Type B pancreatic cell (in vitro differentiated cells): ENCODE data around the gene NES. TPM values are rescaled to one million over a fixed set of nuclear protein-coding genes. Genes with fewer than 3 reads are reported as not detected.

Experiments used
- DNase-seq: peaks from one replicate; pipeline ENCODE4 v3.0.0; 2021; ENCODE audit warnings: mixed read lengths; ENCODE audit not compliant: unreplicated experiment; ENCODE audit errors: extremely low spot score
- H3K27ac Mint-ChIP-seq: 2 replicates; pipeline ENCODE4 v1.8.0; 2021; ENCODE audit warnings: mild to moderate bottlenecking, mixed read lengths
- H3K27me3 Mint-ChIP-seq: 2 replicates; pipeline ENCODE4 v1.8.0; 2021; ENCODE audit warnings: mixed read lengths
- H3K36me3 Mint-ChIP-seq: 2 replicates; pipeline ENCODE4 v1.8.0; 2021; ENCODE audit warnings: mixed read lengths
- H3K4me1 Mint-ChIP-seq: one replicate; pipeline ENCODE4 v1.8.0; 2021; ENCODE audit warnings: mixed read lengths; ENCODE audit not compliant: unreplicated experiment
- H3K4me3 Mint-ChIP-seq: 2 replicates; pipeline ENCODE4 v1.8.0; 2021; ENCODE audit warnings: mild to moderate bottlenecking, mixed read lengths
- H3K9me3 Mint-ChIP-seq: 2 replicates; pipeline ENCODE4 v1.8.0; 2021; ENCODE audit warnings: mixed read lengths
- CTCF ChIP-seq: fragments of 200-600 bp; sonication (generic); conservative IDR thresholded peaks from 2 replicates; pipeline ENCODE4 v1.5.0; 2021; ENCODE audit warnings: antibody characterized with exemption, mild to moderate bottlenecking
- total RNA-seq: library from RNA; stranded (reverse); gene quantifications from 2 replicates; pipeline ENCODE4 v1.2.1, GENCODE V29; 2021; ENCODE audit warnings: low replicate concordance

NES gene
- total RNA-seq, 1 donor from 2014 or later: 125 TPM

GRCh38 chr1:156705918-156706656, 28.9 kb upstream of the NES start:
- H3K27ac Mint-ChIP-seq: peak overlapping the region; percentile 73
- H3K36me3 Mint-ChIP-seq: peaks cover 4% of the 10 kb centered on the region
- TF ChIP-seq CTCF: peak; percentile 98
- DNase-seq: peak; percentile 93
- H3K9me3 Mint-ChIP-seq: no peaks in the 10 kb centered on the region
- H3K27me3 Mint-ChIP-seq: peaks cover 7% of the 10 kb centered on the region
- peaks cover 57% of the 10 kb centered on the region for H3K4me1 Mint-ChIP-seq
- H3K4me3 Mint-ChIP-seq: peak overlapping the region; percentile 93

GRCh38 chr1:156705321-156705917, 28.2 kb upstream of the NES start, which contains the start of gene CRABP2:
Gene CRABP2, minus strand, starts transcription at chr1:156705583. Its CDS starts 137 bp downstream, at chr1:156705446.
- H3K36me3 Mint-ChIP-seq: peaks cover 7% of the 10 kb centered on the region
- peaks cover 55% of the 10 kb centered on the region for H3K4me1 Mint-ChIP-seq
- peak within 1 kb of the TSS; percentile 93 for H3K4me3 Mint-ChIP-seq
- no peak for DNase-seq
- TF ChIP-seq CTCF: no peak
- no peaks in the 10 kb centered on the region for H3K9me3 Mint-ChIP-seq
- H3K27me3 Mint-ChIP-seq: peaks cover 7% of the 10 kb centered on the region
- peak within 1 kb of the TSS; percentile 80 for H3K27ac Mint-ChIP-seq

- peak overlapping the region; percentile 73 for H3K27ac Mint-ChIP-seq
- H3K9me3 Mint-ChIP-seq: no peaks in the 10 kb centered on the region
- peaks cover 50% of the 10 kb centered on the region for H3K4me1 Mint-ChIP-seq
- H3K27me3 Mint-ChIP-seq: peaks cover 7% of the 10 kb centered on the region
- H3K36me3 Mint-ChIP-seq: peaks cover 8% of the 10 kb centered on the region
- DNase-seq: no peak
- H3K4me3 Mint-ChIP-seq: peak overlapping the region; percentile 93
- no peak for TF ChIP-seq CTCF
Observed at GRCh38 chr1:156704930-156705320, 27.7 kb upstream of the NES start.

GRCh38 chr1:156704166-156704711, 27.0 kb upstream of the NES start:
- H3K27ac Mint-ChIP-seq: peak overlapping the region; percentile 80
- no peaks in the 10 kb centered on the region for H3K9me3 Mint-ChIP-seq
- DNase-seq: no peak
- peak overlapping the region; percentile 93 for H3K4me3 Mint-ChIP-seq
- no peak for TF ChIP-seq CTCF
- peaks cover 12% of the 10 kb centered on the region for H3K36me3 Mint-ChIP-seq
- H3K27me3 Mint-ChIP-seq: peaks cover 7% of the 10 kb centered on the region
- H3K4me1 Mint-ChIP-seq: peaks cover 48% of the 10 kb centered on the region

GRCh38 chr1:156703741-156704140, 26.5 kb upstream of the NES start:
- Mint-ChIP-seq H3K4me3 (peak overlapping the region; percentile 93), H3K27me3 (peaks cover 7% of the 10 kb centered on the region), H3K27ac (peak overlapping the region; percentile 80), H3K36me3 (peaks cover 17% of the 10 kb centered on the region), H3K4me1 (peaks cover 48% of the 10 kb centered on the region), H3K9me3 (no peaks in the 10 kb centered on the region)
- no peak for TF ChIP-seq CTCF
- no peak for DNase-seq
